Stimulated activated CD8-positive, alpha-beta memory T cell treated with anti-CD3 and anti-CD28 coated beads, Interleukin-15, amount 100 ng/mL, for 1 hour (primary cell): ENCODE measurements around the gene CTXN1.
"Not testable (repeated sequence)": the region's sequence is repeated elsewhere in the genome, so short reads cannot be mapped to it uniquely, and the experiment has no call there.

Experiments used
- DNase-seq: peaks from one replicate; pipeline ENCODE4 v3.0.0-alpha.2; 2020; ENCODE audit warnings: low read depth

CTXN1 gene

DNA sequence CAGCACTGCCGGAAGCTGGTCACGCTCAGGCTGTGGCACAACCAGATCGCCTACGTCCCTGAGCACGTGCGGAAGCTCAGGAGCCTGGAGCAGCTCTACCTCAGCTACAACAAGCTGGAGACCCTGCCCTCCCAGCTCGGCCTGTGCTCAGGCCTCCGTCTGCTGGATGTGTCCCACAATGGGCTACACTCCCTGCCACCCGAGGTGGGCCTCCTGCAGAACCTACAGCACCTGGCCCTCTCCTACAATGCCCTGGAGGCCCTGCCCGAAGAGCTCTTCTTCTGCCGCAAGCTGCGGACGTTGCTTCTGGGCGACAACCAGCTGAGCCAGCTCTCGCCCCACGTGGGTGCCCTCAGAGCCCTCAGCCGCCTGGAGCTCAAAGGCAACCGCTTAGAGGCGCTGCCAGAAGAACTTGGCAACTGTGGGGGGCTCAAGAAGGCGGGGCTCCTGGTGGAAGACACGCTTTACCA lies 25.5 kb downstream of the CTXN1 start:
- no peak for DNase-seq

DNA sequence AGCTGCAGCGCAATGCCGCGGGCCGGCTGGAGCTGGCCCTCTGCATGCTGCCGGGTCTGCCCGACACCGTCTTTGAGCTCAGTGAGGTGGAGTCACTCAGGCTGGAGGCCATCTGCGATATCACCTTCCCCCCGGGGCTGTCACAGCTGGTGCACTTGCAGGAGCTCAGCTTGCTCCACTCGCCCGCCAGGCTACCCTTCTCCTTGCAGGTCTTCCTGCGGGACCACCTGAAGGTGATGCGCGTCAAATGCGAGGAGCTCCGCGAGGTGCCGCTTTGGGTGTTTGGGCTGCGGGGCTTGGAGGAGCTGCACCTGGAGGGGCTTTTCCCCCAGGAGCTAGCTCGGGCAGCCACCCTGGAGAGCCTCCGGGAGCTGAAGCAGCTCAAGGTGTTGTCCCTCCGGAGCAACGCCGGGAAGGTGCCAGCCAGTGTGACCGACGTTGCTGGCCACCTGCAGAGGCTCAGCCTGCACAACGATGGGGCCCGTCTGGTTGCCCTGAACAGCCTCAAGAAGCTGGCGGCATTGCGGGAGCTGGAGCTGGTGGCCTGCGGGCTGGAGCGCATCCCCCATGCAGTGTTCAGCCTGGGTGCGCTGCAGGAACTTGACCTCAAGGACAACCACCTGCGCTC lies 26.1 kb downstream of the CTXN1 start:
- DNase-seq: no peak

DNA sequence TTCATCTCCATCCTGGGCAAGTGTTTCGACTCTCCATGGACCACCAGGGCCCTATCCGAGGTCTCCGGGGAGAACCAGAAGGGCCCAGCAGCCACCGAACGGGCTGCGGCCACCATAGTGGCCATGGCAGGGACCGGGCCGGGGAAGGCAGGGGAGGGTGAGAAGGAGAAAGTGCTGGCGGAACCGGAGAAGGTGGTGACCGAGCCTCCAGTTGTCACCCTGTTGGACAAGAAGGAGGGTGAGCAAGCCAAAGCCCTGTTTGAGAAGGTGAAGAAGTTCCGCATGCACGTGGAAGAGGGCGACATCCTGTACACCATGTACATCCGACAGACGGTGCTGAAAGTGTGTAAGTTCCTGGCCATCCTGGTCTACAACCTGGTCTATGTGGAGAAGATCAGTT lies 27.0 kb downstream of the CTXN1 start:
- DNase-seq: no peak

- DNase-seq: no peak
Observed at GRCh38 chr19:7897292-7897691, 28.6 kb downstream of the CTXN1 start.

DNA sequence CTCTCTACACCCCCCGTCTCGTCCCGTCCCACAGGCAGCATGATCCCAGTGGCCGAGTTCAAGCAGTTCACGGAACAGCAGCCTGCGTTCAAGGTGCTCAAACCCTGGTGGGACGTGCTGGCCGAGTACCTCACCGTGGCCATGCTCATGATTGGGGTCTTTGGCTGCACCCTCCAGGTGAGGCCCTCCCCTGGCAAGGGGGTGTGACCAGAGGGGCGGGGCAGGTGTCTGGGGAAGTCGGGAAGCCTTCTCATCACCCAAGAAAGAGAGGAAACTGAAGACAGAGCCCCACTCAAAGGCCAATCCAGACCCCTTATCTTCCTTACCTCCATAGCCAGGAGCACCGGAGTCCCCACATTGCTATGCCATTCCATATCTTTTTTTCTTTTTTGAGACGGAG lies 30.4 kb downstream of the CTXN1 start:
- no peak for DNase-seq

DNA sequence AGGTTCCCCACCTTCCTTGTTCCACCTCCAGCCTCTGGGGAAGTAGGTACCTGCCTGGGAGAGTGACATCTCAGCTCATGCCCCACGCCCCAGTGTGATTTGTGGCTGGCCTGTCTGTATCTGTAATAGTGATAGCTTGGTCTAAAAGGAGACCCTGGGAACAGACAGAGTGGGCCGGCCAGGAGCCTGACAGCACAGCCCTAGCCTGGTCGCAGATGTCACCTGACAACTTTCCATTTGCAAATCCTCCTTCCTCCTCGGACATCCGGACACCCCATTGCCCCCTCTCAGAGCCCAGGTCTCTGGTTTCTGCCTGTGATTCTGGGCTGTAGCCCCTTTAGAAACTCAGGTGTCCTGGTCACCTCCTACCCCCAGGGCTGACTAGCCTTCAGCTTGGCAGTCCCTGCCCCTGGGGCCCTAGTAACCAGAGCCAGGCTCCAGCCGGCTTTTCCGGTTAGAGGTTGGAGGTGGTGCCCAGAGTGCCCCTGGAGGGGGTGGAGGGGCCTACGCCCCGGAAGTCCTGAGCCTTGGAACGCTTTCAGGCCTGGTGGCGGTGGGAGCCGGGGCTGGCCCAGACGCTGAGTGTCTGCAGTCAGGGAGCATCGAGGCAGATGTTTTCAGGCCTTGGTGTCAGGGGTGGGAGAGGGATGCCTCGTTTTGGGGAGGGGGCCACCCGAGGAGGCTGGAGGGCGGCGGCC lies 31.2 kb downstream of the CTXN1 start:
- no peak for DNase-seq

GRCh38 chr19:7893362-7894101 lies 32.4 kb downstream of the CTXN1 start:
- not testable (repeated sequence) for DNase-seq

DNA sequence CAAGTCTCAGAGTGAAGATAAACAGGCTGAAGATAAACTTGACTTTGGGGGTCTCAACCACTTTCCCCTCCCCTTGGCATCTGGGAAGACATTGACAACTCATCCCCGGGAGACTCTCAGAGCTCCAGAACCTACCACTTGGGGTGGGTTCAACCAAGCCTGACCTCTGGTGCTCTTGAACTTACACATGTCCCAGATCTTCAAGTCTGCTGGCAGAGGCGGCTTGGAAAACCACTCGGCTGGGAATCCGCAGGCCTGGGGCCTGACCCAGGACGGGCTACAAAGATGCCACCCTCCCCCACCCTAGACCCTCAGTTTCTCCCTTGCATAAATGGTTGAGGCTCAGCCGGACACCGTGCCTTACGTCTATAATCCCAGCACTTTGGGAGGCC lies 37.1 kb downstream of the CTXN1 start:
- DNase-seq: no peak

DNA sequence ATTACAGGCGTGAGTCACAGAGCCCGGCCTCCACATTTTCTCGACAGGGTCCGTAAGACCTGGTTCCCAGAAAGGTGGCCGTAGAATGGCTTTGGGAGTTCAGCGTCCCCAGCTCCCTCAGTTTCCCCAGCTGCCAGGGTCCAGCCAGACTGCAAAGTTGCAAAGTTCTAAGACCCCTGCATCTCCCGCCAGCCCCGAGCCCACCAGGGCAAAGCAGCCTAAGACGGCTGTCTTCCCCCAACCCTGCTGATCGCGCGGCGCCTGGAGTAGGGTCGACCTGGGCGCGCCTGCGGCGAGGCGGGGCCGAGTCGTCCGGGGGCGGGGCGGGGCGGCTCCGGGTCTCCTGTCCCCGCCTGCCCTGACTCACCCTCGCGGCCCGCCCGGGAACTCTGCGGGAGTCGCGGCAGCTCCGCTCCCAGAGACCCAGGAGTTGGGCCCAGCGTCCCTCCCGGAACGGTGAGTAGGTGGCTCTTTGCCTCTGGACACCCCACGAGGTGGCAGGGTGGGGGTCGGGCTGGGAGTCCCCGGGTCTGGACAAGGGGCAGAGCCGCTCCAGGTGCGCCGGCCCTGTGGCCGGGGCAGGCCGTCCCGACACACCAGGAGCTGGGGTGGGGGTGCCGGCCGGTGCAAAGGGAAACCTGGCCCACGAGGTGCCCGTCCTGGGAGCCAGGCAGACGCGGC lies 37.6 kb downstream of the CTXN1 start, which contains the start of gene LRRC8E:
TSS of gene LRRC8E (plus strand) at position 366 of the 681 bp plus-strand sequence. CDS start 7,094 bp downstream, outside the sequence.
- DNase-seq: no peak

GRCh38 chr19:7887408-7888144 lies 38.4 kb downstream of the CTXN1 start:
- no peak for DNase-seq

- no peak for DNase-seq
Observed at GRCh38 chr19:7885818-7886217, 40.1 kb downstream of the CTXN1 start.

GRCh38 chr19:7883796-7884570 lies 42.0 kb downstream of the CTXN1 start:
- DNase-seq: no peak

DNA sequence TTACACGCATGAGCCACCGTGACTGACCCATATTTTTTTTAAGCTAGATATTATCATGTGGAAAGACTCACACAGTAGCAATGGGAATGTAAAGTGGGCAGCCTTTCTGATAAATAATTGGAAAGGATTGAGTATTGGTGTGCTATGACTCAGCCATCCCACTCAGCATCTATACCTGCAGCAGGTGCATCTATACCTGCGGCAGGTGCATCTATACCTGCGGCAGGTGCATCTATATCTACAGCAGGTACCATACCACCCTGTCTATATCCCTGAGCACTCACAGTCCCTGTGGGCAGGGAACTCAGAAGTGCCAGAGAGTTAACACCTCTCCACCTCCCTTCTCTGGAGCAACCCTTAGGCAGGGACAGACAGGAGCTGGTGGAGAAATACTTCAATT lies 42.8 kb downstream of the CTXN1 start:
- DNase-seq: no peak

GRCh38 chr19:7881910-7882309 lies 44.0 kb downstream of the CTXN1 start:
- no peak for DNase-seq

GRCh38 chr19:7879836-7880235 lies 46.1 kb downstream of the CTXN1 start:
- no peak for DNase-seq

- DNase-seq: no peak
Observed at GRCh38 chr19:7879111-7879807, 46.7 kb downstream of the CTXN1 start.

GRCh38 chr19:7877249-7877836 lies 48.6 kb downstream of the CTXN1 start:
- DNase-seq: no peak

- no peak for DNase-seq
Observed at GRCh38 chr19:7874897-7875273, 51.0 kb downstream of the CTXN1 start.
